DOHH2 (cell line): ENCODE measurements around the gene DHRS12.

Experiments used
- H3F3A ChIP-seq: fragments of 200-600 bp; sonication (generic), shearing (Covaris generic); 2 replicates; pipeline ENCODE4 v1.6.0; 2016; ENCODE audit warnings: antibody characterized with exemption, mild to moderate bottlenecking; ENCODE audit not compliant: control insufficient read depth, insufficient read depth
- H3K27ac ChIP-seq: fragments of 200-600 bp; sonication (generic); 2 replicates; pipeline ENCODE4 v1.5.1; 2014; ENCODE audit warnings: low read depth, mild to moderate bottlenecking, low read length, moderate library complexity
- H3K27me3 ChIP-seq: fragments of 200-600 bp; sonication (generic); 2 replicates; pipeline ENCODE4 v1.6.1; 2014; ENCODE audit warnings: mild to moderate bottlenecking, low read length, mixed read lengths; ENCODE audit not compliant: control insufficient read depth
- H3K36me3 ChIP-seq: fragments of 200-600 bp; sonication (generic); 2 replicates; pipeline ENCODE4 v1.6.1; 2014; ENCODE audit warnings: mild to moderate bottlenecking, low read length, moderate library complexity, mixed read lengths; ENCODE audit not compliant: control insufficient read depth
- H3K4me1 ChIP-seq: fragments of 200-600 bp; sonication (generic); 2 replicates; pipeline ENCODE4 v1.6.1; 2014; ENCODE audit warnings: mild to moderate bottlenecking, low read length, mixed read lengths; ENCODE audit not compliant: control insufficient read depth
- H3K4me2 ChIP-seq: fragments of 200-600 bp; sonication (generic); 2 replicates; pipeline ENCODE4 v1.6.0; 2014; ENCODE audit warnings: mild to moderate bottlenecking, low read length, moderate library complexity
- H3K4me3 ChIP-seq: fragments of 200-600 bp; sonication (generic); 2 replicates; pipeline ENCODE4 v1.5.1; 2014; ENCODE audit warnings: mild to moderate bottlenecking, low read length, mixed read lengths
- H3K79me2 ChIP-seq: fragments of 200-600 bp; sonication (generic); 2 replicates; pipeline ENCODE4 v1.6.1; 2014; ENCODE audit warnings: mild to moderate bottlenecking, low read length, mixed read lengths; ENCODE audit not compliant: control insufficient read depth
- H3K9me2 ChIP-seq: fragments of 200-600 bp; sonication (generic); replicated peaks from 2 replicates; pipeline ENCODE4 v1.6.1; 2014; ENCODE audit warnings: mild to moderate bottlenecking, low read length, mixed read lengths; ENCODE audit not compliant: control insufficient read depth
- H3K9me3 ChIP-seq: fragments of 200-600 bp; sonication (generic); 2 replicates; pipeline ENCODE4 v1.6.1; 2014; ENCODE audit warnings: antibody characterized with exemption, low read length, mixed read lengths; ENCODE audit not compliant: control insufficient read depth, insufficient read depth
- H4K20me1 ChIP-seq: fragments of 200-600 bp; sonication (generic); 2 replicates; pipeline ENCODE4 v1.6.0; 2014; ENCODE audit warnings: low read depth, mild to moderate bottlenecking, antibody characterized with exemption, low read length, moderate library complexity; ENCODE audit not compliant: control insufficient read depth, insufficient read depth
- EZH2phosphoT487 ChIP-seq: fragments of 200-600 bp; sonication (generic); IDR thresholded peaks from 2 replicates; pipeline ENCODE4 v1.6.1; 2017; ENCODE audit warnings: borderline replicate concordance, mild to moderate bottlenecking, antibody characterized with exemption, low read length, moderate library complexity, mixed read lengths
- TF ChIP-seq, protein P1 (sequence below): fragments of 200-600 bp; sonication (generic); IDR thresholded peaks from one replicate; pipeline ENCODE4 v1.5.1; 2014; ENCODE audit warnings: antibody characterized with exemption, mild to moderate bottlenecking, low read depth, low read length; ENCODE audit not compliant: poor library complexity, severe bottlenecking

DHRS12 gene

DNA sequence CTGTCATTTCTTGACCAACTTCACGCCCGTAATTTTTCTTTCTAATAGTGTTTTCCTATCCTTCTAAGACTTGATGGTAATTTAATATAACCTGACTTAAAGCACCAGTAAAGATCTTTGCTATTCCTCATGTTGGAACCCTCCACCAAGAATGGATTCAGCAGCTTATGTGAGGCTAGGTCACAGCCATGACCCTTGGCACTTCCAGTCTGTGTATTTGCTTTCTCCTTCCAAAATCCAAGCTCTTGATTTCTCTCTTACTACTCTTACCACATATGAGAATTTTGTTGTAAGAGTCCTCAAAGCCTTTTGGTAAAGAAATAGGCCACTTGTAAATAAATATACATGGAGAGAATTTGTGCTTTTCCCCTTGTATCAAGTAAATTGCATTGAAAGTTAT, 61.4 kb downstream of the DHRS12 start:
- H3K9me3 ChIP-seq = peaks cover 3% of the 10 kb centered on the region; the same call in 1 of the 2 replicates
- no peak overlapping the region for H3K4me2 ChIP-seq
- H3K79me2 ChIP-seq = no peaks in the 10 kb centered on the region
- no peaks in the 10 kb centered on the region for H3F3A ChIP-seq
- TF ChIP-seq, protein P1, sequence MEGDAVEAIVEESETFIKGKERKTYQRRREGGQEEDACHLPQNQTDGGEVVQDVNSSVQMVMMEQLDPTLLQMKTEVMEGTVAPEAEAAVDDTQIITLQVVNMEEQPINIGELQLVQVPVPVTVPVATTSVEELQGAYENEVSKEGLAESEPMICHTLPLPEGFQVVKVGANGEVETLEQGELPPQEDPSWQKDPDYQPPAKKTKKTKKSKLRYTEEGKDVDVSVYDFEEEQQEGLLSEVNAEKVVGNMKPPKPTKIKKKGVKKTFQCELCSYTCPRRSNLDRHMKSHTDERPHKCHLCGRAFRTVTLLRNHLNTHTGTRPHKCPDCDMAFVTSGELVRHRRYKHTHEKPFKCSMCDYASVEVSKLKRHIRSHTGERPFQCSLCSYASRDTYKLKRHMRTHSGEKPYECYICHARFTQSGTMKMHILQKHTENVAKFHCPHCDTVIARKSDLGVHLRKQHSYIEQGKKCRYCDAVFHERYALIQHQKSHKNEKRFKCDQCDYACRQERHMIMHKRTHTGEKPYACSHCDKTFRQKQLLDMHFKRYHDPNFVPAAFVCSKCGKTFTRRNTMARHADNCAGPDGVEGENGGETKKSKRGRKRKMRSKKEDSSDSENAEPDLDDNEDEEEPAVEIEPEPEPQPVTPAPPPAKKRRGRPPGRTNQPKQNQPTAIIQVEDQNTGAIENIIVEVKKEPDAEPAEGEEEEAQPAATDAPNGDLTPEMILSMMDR = no peak
- no peak for TF ChIP-seq EZH2phosphoT487
- H3K4me1 ChIP-seq = no peaks in the 10 kb centered on the region
- H3K27me3 ChIP-seq = no peaks in the 10 kb centered on the region
- no peak overlapping the region for H3K27ac ChIP-seq
- H4K20me1 ChIP-seq = no peaks in the 10 kb centered on the region
- no peaks in the 10 kb centered on the region for H3K9me2 ChIP-seq
- H3K36me3 ChIP-seq = no peaks in the 10 kb centered on the region; the same call in 1 of the 2 replicates
- H3K4me3 ChIP-seq = no peak overlapping the region

DNA sequence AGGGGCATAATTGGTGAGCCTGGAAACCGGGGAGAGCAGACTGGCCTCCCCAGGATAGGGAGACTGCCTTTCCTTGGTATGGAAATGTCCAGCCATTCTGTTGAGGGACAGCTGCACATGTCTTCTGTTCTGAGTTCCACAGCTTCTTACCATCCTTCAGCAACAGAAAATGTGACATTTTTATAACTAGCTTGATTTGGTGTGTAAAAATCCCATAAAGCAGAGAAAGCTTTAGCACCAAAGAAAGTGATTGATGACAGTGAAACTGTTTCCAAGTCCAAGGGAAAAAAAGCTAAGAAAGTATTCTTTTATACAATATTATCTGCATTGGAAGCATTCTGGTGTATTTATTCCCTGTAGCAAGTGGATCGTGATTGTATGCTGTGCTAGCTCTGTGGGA, 61.9 kb downstream of the DHRS12 start:
- Histone ChIP-seq H3K9me3 (no peaks in the 10 kb centered on the region), H3F3A (no peaks in the 10 kb centered on the region), H3K4me2 (no peak overlapping the region), H3K27ac (no peak overlapping the region), H3K4me1 (no peaks in the 10 kb centered on the region), H3K9me2 (no peaks in the 10 kb centered on the region), H3K79me2 (no peaks in the 10 kb centered on the region), H3K27me3 (no peaks in the 10 kb centered on the region), H4K20me1 (no peaks in the 10 kb centered on the region), H3K36me3 (no peaks in the 10 kb centered on the region; the same call in 1 of the 2 replicates), H3K4me3 (no peak overlapping the region)
- TF ChIP-seq EZH2phosphoT487 = no peak
- TF ChIP-seq, protein P1 = no peak

DNA sequence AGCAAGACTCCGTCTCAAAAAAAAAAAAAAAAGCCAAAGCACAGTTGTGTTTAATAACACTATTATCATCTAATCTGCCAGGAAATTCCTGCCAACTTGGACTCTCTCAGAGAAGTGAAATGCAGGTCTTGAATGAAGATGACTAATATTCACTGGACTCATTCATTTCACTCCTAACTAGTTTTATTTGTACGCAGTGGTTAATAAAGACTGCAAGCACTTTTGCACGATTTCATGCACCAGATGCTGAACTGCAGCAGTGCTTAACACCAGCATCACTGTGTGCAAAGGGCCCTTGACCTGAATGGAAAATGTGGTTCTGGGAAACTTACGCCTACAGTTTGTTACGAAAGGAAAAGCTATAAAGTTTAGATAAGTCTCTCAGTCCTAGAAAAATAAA, 63.3 kb downstream of the DHRS12 start:
- H4K20me1 ChIP-seq = no peaks in the 10 kb centered on the region
- H3K36me3 ChIP-seq = no peaks in the 10 kb centered on the region; the same call in 1 of the 2 replicates
- no peaks in the 10 kb centered on the region for H3K27me3 ChIP-seq
- H3K4me2 ChIP-seq = no peak overlapping the region
- H3K9me2 ChIP-seq = no peaks in the 10 kb centered on the region
- no peaks in the 10 kb centered on the region for H3K4me1 ChIP-seq
- no peaks in the 10 kb centered on the region for H3K79me2 ChIP-seq
- H3K27ac ChIP-seq = no peak overlapping the region
- no peaks in the 10 kb centered on the region for H3F3A ChIP-seq
- no peak overlapping the region for H3K4me3 ChIP-seq
- TF ChIP-seq EZH2phosphoT487 = no peak
- TF ChIP-seq, protein P1 = no peak
- H3K9me3 ChIP-seq = no peaks in the 10 kb centered on the region
